Activated T-cell treated with anti-CD3 and anti-CD28 coated beads, Interleukin-2, amount 50 U/mL, for 4 hours (primary cell): ENCODE data around the gene GRAPL. TPM values are rescaled to one million over a fixed set of nuclear protein-coding genes. Genes with fewer than 3 reads are reported as not detected.
A peak's percentile ranks its signal among the peaks of the same experiment; 100 is the strongest.
"Not testable (repeated sequence)": the region's sequence is repeated elsewhere in the genome, so short reads cannot be mapped to it uniquely, and the experiment has no call there.

Source experiments
- ATAC-seq, 2 donors: fragments of 200-7000 bp; cut with Tn5 transposase; one replicate each; pipeline ENCODE4 v1.10.0; 2021
- DNase-seq: peaks from one replicate; pipeline ENCODE4 v3.0.0-alpha.2; 2020
- H3K27me3 Mint-ChIP-seq: one replicate; pipeline ENCODE4 v1.8.0; 2021; ENCODE audit warnings: low read depth, mixed read lengths
- H3K36me3 Mint-ChIP-seq: one replicate; pipeline ENCODE4 v1.8.0; 2022; ENCODE audit warnings: mixed read lengths; ENCODE audit not compliant: insufficient read depth
- H3K4me1 Mint-ChIP-seq: one replicate; pipeline ENCODE4 v1.8.0; 2021; ENCODE audit warnings: low read depth, mixed read lengths
- H3K4me3 Mint-ChIP-seq: one replicate; pipeline ENCODE4 v1.8.0; 2021; ENCODE audit warnings: mild to moderate bottlenecking, moderate library complexity, mixed read lengths
- H3K9me3 Mint-ChIP-seq: one replicate; pipeline ENCODE4 v1.8.0; 2021; ENCODE audit warnings: mixed read lengths
- total RNA-seq, 3 donors: library from RNA; stranded (reverse); gene quantifications; one replicate each; pipeline ENCODE4 v1.2.1, GENCODE V29; 2021

Gene GRAPL
- total RNA-seq, 3 donors from 2014 or later: 1.4 to 2.5 (median 2.0) TPM

DNA sequence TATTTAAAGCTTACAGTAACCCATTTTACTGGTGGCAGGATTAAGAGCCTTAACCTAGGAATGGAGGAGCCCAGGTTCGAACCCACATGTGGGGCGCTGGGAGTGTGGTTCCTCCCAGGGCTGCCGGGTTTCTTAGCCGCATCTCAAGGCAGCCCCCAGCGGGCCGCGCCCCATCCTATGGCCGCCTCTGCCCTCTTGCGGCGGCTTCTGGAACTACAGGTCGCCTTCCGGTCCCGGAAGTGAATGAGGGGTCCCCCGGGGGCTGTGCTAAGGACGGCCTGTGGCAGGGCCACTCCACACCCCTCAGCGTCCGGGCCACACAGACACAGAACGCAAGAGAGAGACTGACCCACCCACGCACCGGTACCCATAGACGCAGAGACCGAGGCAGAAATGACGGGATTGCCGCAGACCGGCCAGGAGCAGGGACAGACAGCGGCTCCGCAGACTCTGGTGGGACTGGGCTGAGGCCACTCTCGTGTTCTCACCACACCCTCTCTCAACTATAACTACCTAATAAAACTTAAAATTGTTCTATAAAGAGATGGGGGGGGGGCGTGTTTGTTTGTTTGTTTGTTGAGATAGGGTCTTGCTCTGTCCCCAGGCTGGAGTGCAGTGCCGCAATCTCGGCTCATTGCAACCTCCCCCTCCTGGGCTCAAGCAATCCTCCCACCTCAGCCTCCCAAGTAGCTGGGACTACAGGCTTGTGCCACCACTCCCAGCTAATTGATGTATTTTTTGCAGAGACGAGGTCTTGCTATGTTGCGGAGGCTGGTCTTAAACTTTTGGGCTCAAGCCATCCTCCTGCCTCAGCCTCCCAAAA is 69.2 kb downstream of the GRAPL start:
- DNase-seq, H3K36me3 Mint-ChIP-seq, H3K27me3 Mint-ChIP-seq, H3K4me1 Mint-ChIP-seq, H3K4me3 Mint-ChIP-seq, H3K9me3 Mint-ChIP-seq: not testable (repeated sequence)
- ATAC-seq: peak; percentile 97

GRCh38 chr17:19202448-19202847 is 75.1 kb downstream of the GRAPL start:
- not testable (repeated sequence) for H3K27me3 Mint-ChIP-seq, H3K36me3 Mint-ChIP-seq, H3K4me1 Mint-ChIP-seq, DNase-seq, H3K9me3 Mint-ChIP-seq, H3K4me3 Mint-ChIP-seq
- peak; percentile 99 to 100 for ATAC-seq

- ATAC-seq, DNase-seq, H3K9me3 Mint-ChIP-seq, H3K36me3 Mint-ChIP-seq, H3K27me3 Mint-ChIP-seq, H3K4me3 Mint-ChIP-seq, H3K4me1 Mint-ChIP-seq: not testable (repeated sequence)
These were observed 76.0 kb downstream of the GRAPL start for GRCh38 chr17:19203429-19203828.

Other genes starting within 250 kb of the GRAPL start
- gene SLC5A10, start 175.4 kb upstream of the GRAPL start, total RNA-seq: not detected
- gene FAM83G, start 122.8 kb upstream of the GRAPL start, total RNA-seq: 10 to 100 TPM; 27.0 to 31.9 (median 31.9) TPM
- gene GRAP, start 80.6 kb upstream of the GRAPL start, total RNA-seq: 1 to 10 TPM; 5.7 to 6.8 (median 6.0) TPM
- gene EPN2, start 109.8 kb downstream of the GRAPL start, total RNA-seq: 1 to 10 TPM; 6.1 to 9.5 (median 7.2) TPM
- gene B9D1, start 235.1 kb downstream of the GRAPL start, total RNA-seq: 1 to 10 TPM; 5.4 to 7.6 (median 6.6) TPM